Stimulated activated CD8-positive, alpha-beta memory T cell treated with anti-CD3 and anti-CD28 coated beads, Interleukin-2, amount 100 ng/mL, for 1 hour (primary cell): ENCODE data around the gene TADA2B.

Experiments used
- DNase-seq, 2 donors: peaks; one replicate each; pipeline ENCODE4 v3.0.0-alpha.2; 2020; ENCODE audit warnings: low read depth in 2 of 2

TADA2B gene

DNA sequence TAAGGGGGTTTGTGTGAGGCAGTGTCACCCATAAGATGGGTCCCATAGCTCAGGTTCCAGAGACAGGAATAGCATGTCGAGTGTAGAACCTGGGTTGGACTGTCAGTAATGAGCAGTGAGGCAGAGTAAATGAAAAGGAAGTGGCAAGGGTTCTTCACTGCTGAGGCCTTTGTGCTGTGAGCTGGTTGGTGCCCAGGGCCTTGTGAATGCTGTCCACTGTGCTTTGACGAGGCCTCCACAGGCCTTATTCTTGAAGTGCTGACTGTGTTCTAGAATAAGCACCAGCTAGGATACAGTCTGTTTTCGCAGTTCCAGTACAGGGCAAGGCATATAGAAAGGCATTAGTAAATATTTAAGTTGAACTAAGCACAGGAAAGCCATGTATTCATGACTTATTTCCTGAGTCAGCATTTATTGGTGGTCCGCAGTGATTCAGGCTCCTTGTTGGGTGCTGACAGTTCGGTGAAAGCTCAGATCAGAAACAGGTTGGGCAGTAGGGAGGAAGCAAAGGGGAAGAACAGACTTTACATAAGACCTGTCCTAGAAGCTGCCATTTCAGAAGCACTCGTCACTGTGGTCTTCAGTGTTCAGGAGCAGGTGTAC is 25.6 kb upstream of the TADA2B start:
- DNase-seq = no peak

DNA sequence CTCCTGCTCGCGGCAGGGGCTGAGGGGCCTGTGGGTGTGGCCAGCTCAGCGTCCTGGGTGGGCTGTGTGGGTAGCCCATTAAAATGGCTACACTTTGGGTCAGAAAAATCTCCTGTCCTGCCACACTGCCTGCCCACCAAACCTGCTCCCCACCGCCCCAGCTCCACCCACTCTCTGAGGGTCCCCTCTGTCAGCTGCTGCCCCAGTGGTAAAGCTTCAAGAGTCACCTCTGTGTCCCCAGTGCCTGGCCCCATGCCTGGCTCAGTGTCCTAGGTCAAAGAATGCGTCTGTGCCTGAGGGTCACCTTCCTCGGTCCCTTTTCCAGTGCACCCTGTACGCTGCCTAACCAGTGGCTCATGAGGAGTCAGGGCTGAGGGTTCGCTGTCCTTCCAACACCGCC is 24.9 kb upstream of the TADA2B start:
- no peak for DNase-seq

DNA sequence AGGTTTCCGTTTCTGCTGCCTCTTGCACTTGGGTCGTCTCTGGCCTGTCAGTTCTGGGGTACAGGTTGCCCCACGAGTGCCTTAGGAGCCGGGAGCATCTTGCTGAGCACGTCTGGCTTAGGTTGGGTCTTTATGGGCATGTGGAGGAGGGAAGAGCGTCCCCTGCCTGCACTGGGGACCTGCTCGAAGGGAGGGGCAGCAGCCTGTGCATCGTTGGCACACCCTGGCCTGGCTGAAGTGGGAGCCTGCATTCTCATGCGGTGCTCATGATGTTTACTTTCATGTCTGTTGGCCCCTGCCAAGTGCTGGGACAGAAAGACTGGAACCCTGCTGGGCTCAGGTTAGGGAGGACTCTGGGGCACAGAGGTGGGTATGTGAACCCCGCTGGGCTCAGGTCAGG is 23.8 kb upstream of the TADA2B start:
- no peak for DNase-seq

DNA sequence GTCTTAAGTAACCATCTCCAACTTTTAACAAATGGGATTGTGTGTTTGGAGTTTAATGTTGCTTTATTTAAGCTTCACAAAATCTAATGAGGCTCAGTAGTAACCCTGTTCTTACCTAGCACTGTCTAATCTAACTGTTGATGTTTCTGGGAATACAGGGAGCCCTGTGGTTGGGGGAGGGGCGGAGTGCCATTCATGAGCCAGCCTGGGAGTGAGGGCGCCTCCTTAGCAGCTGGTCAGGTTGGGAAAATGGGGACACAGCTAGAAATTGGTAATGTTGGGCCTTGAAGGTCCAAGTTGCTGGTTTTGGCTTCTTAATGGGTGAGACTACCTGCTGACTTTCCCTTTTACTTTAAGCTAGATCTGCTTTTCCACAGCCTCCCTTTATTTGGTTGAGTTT is 22.9 kb upstream of the TADA2B start:
- DNase-seq = no peak

DNA sequence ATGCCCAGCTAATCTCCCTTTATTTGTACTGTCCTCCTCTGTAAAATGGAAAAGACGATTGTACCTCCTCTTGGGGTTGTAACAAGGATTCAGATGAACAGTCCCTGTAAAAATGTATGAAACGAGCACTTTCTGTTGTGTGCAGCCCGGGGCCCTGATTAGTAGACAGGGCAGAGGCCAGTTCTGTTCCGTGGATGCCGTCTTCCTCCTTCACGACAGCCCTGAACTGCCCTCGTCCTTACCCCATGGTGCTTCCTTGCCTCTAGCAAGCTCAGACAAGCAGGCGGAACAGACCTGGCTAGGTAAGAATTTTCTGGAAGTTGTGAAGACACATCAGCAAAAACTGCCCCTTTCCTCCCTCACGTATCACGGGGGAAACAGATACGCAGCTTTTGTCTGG is 22.3 kb upstream of the TADA2B start:
- DNase-seq = no peak

DNA sequence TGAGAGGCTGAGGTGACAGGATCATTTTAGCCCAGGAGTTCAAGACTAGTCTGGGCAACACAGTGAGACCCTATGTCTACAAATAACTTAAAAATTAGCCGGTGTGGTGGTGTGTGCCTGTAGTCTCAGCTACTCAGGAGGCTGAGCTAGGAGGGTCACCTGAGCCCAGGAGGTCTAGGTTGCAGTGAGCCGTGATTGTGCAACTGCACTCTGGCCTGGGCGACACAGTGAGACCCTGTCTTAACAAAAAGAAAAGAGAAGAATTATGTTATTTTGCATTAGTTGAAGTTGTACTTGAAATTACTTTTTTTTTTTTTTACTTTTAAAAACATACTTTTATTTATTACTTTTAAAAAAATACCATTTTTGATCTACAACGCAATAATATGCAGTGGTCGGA is 21.8 kb upstream of the TADA2B start:
- no peak for DNase-seq

DNA sequence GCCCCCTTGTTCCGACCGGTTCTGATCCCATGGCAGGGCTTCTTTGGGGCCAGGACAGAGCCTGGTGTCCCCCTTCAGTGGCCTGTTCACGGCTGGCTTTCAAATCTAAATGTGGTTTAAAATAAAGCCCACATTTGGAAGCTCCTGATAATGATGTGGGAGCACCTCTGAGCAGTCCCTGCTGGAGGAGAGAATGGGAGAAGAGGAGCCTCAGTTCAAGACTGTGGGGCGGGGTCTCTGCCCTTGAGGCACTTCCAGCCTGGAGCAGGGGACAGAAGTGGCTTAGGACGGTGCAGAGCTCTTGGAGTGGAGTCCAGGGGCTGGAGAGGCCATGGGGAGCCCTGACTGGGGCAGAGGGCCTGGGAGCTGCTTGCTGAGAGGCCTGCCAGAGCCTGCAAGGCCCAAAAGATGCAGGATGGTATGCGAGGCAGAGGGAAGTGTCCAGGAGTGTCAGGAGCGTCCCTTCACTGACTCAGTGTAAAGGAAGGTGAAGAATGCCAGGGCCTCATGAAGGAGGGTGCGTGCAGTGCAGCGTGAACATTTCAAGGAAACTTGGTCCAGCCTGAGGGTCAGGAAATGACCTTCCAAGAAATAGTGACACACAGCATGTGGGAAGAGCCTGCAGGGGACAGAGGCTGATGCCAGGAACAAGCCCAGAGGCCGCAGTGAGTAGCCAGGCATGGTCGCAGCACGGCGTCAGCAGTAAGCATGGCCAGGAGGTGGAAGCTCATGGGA is 21.1 kb upstream of the TADA2B start:
- DNase-seq = no peak

DNA sequence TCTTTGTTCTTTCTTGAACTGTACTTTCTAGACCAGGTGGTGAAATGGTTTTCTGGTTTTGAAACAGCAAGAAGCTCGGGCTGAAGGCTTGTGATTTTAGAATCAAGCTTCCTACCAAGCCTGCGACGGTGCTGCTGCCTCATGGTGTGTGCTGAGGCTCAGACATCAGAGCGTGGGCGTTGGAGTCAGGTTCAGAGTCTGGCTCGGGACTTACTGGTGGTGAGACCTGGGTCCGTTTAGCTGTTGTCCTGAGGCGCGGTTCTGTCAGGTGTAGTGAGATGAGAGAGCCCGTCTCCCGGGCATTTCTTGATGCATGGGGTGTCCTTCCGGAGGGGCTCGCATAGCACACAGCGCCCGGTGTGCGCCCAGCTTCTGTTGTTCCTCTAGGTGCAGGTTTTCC is 19.7 kb upstream of the TADA2B start:
- DNase-seq = no peak

DNA sequence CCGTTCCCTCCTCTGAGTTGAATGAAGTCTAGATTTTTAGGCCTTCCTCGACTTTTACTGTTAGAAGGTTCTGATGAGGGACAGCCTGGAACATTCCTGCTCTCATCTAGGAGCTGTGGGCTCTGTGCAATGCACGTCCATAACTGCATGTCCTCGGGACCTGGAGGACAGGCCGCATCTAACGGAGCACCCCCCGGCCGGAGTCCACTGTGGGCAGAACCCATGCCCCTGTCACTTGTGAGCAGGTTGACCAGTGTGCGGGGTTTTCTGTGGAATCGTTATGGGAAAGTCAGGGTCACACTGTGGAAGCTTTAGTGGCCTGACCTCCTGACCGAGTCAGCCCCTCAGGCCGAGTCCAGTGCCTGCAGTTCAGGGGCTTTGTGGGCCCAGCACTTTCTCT is 19.3 kb upstream of the TADA2B start:
- DNase-seq = no peak

DNA sequence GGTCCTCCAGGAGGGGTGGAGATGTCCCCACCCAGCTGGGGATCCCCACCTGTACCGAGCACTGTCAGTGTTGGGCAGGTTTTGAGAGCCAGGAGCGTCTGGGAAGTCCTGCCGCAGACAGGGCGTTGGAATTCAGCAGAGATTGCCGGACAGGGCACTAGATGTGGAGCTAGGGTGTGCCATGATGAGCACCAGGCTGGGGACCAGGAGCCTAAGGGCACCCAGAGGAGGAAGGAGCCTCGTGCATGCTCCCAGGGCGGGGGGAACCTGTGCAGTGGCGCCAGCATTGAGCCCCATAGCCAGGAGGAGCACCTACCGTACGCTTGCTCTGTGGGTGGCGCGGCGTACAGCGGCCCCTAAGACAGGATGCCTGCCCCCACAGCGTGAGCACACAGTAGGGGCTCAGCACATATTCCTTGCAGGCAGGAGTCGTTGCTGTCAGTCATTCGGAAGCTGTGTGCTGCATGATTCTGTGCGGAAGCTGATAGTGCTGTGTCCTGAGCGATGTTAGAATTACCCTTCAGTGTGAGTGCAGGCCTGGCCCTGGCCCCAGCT is 18.8 kb upstream of the TADA2B start:
- no peak for DNase-seq

DNA sequence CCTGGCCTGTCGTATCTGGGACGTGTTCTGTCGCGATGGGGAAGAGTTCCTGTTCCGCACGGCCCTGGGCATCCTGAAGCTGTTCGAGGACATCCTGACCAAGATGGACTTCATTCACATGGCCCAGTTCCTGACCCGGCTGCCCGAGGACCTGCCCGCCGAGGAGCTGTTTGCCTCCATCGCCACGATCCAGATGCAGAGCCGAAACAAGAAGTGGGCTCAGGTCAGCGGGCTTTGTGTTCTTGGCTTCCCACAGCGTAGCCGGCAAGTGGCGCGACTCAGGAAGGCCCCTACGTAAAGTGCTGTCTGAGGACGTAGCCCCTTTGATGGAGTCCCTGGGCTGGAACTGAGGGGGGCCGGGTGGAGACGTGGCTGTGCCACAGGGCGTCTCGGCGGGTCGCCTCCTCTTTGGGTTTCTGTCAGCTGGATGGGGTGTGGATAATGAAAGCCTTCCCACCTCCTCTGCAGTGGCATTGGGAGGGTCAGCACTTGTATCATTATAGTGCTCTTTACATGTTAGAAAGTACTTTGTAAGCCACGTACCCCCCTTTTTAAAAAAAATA is 18.1 kb upstream of the TADA2B start:
- DNase-seq = no peak

DNA sequence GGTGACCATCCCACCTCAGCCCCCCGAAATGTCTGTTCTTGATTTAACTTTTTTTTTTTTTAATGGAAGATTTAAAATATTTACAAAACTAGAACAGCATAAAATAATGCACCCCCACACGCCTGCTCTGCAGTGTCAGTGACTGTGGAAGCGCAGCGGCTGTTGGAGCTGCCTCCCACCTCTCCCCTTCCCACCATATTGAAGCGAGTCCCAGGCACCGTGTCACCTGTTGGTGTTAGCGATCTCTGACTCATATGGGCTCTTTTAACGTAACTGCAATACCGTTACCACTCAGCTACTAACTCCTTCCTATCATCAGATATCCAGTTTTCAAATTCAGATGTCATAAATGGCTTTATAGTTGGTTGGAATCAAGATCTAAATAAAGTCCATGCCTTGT is 17.1 kb upstream of the TADA2B start:
- no peak for DNase-seq

DNA sequence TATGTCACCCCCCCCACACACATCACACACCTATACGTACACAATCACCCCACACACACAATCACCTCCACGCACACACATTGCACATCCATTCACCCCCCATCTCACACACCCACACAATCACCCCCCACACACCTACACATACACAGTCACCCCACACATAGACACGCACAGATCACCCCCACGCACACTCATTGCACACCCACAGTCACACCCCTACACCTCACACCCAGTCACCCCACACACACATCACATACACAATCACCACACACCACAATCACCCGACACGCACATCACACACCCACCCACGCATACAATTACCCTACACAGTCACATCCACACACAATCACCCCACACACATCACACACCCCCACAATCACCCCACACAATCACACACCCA is 15.9 kb upstream of the TADA2B start:
- no peak for DNase-seq

DNA sequence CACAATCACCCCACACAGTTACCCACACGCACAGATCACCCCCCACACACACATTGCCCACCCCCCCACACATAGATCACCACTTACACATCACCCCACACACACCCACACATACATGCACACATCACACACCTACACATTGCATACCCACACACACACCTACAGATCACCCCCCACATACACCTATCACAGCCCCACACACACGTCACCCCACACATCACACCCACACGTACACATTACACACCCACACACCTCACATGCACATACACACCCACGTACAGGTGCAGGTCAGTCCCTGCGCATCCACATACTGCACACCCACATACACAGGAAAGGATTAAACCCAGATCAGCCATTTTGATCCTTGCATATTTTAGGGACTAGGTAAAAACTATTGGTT is 15.3 kb upstream of the TADA2B start:
- no peak for DNase-seq

DNA sequence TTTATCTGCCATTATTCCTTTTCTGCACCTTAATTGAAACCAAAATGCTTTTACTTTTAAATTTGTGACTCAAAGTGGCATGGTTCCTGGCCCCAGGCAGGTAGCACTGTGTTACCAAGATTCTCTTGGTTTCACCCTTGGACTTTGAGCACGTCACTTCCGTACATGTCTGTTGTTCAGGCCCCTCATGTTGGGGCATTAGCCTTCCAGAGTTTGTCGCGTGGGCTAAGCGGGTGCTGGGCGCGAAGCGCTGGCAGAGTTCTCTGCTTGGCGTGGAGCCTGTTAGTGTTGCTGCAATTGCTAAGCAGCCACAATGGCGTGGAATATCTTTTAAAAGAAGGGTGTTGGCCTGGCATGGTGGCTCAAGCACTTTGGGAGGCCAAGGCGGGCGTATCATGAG is 14.0 kb upstream of the TADA2B start:
- no peak for DNase-seq

DNA sequence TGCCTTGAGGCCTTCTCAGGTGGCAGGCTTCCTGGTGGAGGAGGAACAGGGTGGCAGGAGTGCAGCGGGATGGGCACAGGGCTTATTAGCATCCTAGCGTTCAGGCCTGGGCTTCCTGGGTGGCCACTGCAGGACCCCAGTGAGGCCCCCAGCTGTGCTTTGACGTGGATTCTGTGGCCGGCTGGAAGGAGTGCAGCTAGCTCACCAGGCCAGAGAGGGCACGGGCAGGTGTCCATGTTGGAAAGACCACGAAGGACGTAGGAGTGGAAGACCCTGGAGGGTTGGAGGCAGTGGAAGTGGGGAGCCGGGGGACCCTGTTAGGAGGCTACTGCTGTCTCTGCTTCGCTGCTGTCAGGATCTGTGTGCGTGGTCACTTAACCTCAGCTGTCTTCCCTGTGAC is 13.3 kb upstream of the TADA2B start:
- DNase-seq = no peak

DNA sequence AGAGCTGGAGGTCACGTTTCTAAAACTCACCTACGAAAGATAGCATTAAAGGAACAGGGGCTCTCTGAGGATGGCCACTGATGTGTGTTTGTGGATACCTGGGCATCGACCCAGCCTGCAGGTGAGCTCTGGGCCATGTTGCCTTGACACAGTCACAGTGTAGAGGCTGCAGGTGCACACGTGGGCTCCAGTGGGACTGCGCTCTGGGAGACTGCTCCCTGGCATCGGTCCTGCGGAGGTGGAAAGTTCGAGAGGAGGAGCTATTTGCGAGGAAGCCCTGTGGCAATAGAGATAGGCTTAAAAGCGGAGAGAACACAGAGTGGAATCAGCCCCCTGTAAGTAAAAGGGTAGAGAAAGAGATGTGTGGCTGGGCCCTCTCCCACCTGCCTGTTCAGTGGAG is 12.3 kb upstream of the TADA2B start:
- no peak for DNase-seq

DNA sequence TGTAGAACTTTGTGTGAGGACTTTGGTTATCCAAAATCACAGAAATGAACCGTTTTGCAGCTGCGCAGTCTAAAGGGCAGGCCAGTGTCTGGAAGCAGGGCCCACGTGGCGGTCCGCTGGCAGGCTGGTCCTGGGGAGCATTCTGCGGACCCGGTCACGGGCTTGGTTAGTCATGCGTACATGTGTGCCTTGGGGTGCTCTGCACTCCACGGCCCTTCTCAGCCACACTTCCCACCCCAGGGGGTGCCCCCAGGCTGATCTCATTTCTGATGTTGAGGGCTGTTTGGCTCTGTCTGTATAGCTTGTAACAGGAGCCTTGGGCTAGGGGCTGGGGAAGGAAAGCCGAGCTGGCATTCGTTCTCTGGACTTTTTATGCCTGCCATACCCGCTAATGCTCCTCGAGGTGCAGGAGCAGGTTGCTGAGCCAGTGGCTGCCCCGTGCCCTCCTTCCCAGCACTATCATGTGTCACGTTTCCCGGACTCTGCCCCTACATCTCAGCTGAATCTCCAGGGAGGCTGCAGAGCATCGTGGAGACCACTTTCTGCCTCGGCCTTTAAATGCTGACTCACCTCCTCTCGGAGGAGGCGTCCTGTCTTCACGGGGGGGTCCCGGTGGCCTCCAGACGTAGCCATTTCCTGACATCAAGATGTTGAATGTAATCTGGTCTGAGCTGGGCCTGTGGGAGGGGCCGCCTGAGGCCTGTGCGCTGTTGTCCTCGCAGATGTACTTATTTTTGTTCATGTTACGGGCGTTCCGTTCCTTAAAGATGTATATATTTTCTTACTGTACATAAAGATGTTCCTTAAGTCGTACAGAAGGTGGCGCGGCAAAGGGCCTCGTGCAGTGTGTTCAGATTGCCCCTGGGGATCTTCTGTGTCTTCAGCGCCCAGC is 11.4 kb upstream of the TADA2B start:
- no peak for DNase-seq

DNA sequence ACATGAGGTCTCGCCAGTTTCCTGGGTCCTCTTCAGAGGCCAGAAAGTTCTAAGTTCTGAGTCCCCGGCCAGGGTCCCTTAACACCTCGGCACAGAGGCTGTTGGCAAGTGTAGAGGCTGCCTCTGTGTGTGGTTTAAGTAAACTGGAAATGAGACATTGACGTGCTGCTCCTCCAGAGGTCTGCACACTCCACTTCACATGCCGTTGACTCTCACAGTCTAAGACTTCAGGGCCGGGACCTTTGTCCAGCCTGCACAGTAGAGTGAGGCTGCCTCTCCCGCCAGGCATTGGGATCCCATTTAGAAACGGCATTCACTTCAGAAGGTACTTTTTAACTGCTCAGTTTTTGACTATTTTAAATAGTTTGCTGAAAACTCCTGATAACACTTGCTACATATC is 10.6 kb upstream of the TADA2B start:
- DNase-seq = no peak

DNA sequence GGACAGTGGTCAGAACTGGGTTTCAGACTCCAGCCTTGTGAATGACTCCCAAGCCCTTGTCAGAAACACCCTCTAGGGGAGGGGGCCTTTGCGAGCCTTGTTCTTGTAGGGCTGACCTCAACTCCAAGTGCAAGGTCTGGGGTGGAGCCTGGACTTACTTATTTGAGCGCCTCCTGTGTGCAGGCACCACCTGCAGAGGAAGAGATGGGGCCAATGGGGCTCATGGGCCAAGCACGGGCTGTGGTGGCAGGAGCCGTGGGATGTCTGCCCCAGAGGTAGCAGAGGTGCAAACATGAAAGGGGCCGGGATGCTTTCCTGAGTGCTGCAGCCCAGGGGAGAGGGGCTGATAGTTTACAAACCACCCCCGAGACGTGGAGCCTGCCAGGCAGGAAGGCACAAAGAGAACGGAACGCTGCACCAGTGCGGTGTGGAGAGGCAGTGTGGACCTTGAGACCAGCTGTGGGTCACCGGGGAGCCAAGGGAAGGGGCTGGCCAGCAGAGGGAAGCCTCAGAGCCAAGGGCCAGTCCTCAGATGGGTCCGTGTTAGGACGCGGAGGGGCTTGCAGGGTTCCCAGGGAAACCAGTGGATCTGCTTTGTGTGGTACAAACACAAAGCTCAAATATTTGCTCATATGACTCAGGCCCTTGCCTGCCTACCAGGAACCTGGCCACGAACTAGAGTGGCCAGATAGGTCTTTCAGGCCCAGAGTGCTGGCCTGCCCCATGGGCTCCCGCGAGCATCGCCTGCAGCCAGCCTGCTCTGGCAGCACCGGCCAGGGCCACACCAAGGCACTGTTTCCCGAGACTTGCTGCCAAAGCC is 8.7 kb upstream of the TADA2B start:
- no peak for DNase-seq

DNA sequence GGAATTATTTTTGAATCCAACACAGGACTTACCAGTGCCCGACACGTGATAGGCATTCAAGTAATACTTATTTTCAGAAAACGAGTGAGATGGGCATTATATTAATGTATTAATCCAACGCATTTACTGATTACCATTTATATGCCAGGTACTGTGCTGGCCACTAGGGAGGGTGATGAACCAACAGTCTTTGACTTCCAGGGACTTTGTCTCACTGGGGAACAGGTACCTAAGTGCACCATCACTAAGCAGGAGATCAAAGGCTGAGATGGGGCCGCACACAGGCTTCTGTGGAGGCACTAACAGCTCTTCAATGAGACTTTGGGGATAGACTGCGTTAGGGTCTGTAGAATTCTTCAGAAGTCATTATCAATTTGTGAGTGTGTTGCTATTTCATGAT is 5.7 kb upstream of the TADA2B start:
- no peak for DNase-seq
